IMR-90 (cell line): ENCODE results near the gene TRAPPC2B.

ENCODE experiments used
- BHLHE40 ChIP-seq: fragments of 150-350 bp; IDR thresholded peaks from 2 replicates; pipeline ENCODE4 v1.6.1; 2016; ENCODE audit warnings: mild to moderate bottlenecking, low read depth, low read length
- CHD1 ChIP-seq: IDR thresholded peaks from 2 replicates; pipeline ENCODE4 v1.6.1; 2012; ENCODE audit warnings: low read depth, low read length, improper control_type of control experiment
- CTCF ChIP-seq: conservative IDR thresholded peaks from 2 replicates; pipeline ENCODE4 v1.5.1; 2012; ENCODE audit warnings: mild to moderate bottlenecking, low read depth, low read length, improper control_type of control experiment
- POLR2A ChIP-seq: IDR thresholded peaks from 2 replicates; pipeline ENCODE4 v1.6.1; 2012; ENCODE audit warnings: mild to moderate bottlenecking, low read depth, low read length
- RAD21 ChIP-seq: IDR thresholded peaks from 2 replicates; pipeline ENCODE4 v1.6.1; 2012; ENCODE audit warnings: low read length, improper control_type of control experiment

GRCh38 chr19:57355916-57356315 is 7.4 kb upstream of the TRAPPC2B start:
- TF ChIP-seq POLR2A: no peak
- TF ChIP-seq CTCF: no peak
- no peak for TF ChIP-seq BHLHE40
- TF ChIP-seq RAD21: no peak
- no peak for TF ChIP-seq CHD1
